Renal cortex interstitium (tissue), 11 donors: Measurements from ENCODE around the gene RXRG. TPM values are rescaled to one million over a fixed set of nuclear protein-coding genes. Genes with fewer than 3 reads are reported as not detected.

Experiments used
- DNase-seq, 11 donors: peaks; one replicate each; pipeline ENCODE4 v3.0.0-alpha.2; 2013; ENCODE audit warnings: low read depth in 9 of 11, low spot score in 4 of 11; ENCODE audit errors: extremely low read depth in 1 of 11
- polyA plus RNA-seq, 3 donors: library from polyadenylated mRNA; unstranded; fragments of 120-200 nt; gene quantifications; one replicate each; pipeline ENCODE4 v1.2.1, GENCODE V29; 2013; ENCODE audit not compliant: insufficient read length in 3 of 3

Gene RXRG
- polyA plus RNA-seq, 3 donors, result 0.98 to 2.5 (median 2.1) TPM

- no peak for DNase-seq
Observed at GRCh38 chr1:165455111-165455510, 10.2 kb upstream of the RXRG start.

- no peak for DNase-seq
Observed at GRCh38 chr1:165454091-165454610, 9.2 kb upstream of the RXRG start.

GRCh38 chr1:165452336-165453130 is 7.6 kb upstream of the RXRG start:
- no peak for DNase-seq

- no peak for DNase-seq
Observed at GRCh38 chr1:165451691-165452090, 6.8 kb upstream of the RXRG start.

- no peak for DNase-seq
Observed at GRCh38 chr1:165449131-165449530, 4.2 kb upstream of the RXRG start.

- DNase-seq, result no peak
Observed at GRCh38 chr1:165445388-165445787, 462 bp upstream of the RXRG start.

GRCh38 chr1:165443539-165444311 is 1.2 kb downstream of the RXRG start:
- DNase-seq, result peak in 2 of 11 donors; percentile 37 to 39

- DNase-seq, result no peak
Observed at GRCh38 chr1:165442653-165443052, 2.3 kb downstream of the RXRG start.

GRCh38 chr1:165442053-165442452 is 2.9 kb downstream of the RXRG start:
- no peak for DNase-seq

GRCh38 chr1:165441166-165441880 is 3.6 kb downstream of the RXRG start:
- no peak for DNase-seq

GRCh38 chr1:165439330-165439729 is 5.6 kb downstream of the RXRG start:
- no peak for DNase-seq

GRCh38 chr1:165436994-165437393 is 7.9 kb downstream of the RXRG start:
- DNase-seq, result no peak

GRCh38 chr1:165435801-165436200 is 9.1 kb downstream of the RXRG start:
- DNase-seq, result no peak

- DNase-seq, result no peak
Observed at GRCh38 chr1:165434281-165434680, 10.6 kb downstream of the RXRG start.

GRCh38 chr1:165431079-165431478 is 13.8 kb downstream of the RXRG start:
- no peak for DNase-seq

- DNase-seq, result no peak
Observed at GRCh38 chr1:165426745-165427144, 18.2 kb downstream of the RXRG start.

GRCh38 chr1:165425621-165426020 is 19.3 kb downstream of the RXRG start:
- no peak for DNase-seq

GRCh38 chr1:165424454-165425216 is 20.3 kb downstream of the RXRG start:
- DNase-seq, result no peak

GRCh38 chr1:165423136-165423535 is 21.8 kb downstream of the RXRG start:
- no peak for DNase-seq
